Calu3 (cell line): ENCODE results near the gene NCAPG2. TPM values are rescaled to one million over a fixed set of nuclear protein-coding genes. Genes with fewer than 3 reads are reported as not detected.

Source experiments
- BruUV-seq: library from RNA; stranded (reverse); fragments of 400-500 nt; replicated peaks from 2 replicates; lab custom pipeline; 2021; lab: Mats Ljungman, UMichigan
- CTCF ChIA-PET: fragments of 300-600 bp; sonication (Branson Sonifier 250); formaldehyde crosslinking; loops from one replicate; lab custom pipeline; 2022; ENCODE audit warnings: antibody characterized with exemption; lab: Charles Lee
- DNase-seq: peaks from one replicate; pipeline ENCODE4 v3.0.0; 2022
- H3K27ac Mint-ChIP-seq: one replicate; pipeline ENCODE4 v1.8.0; 2022; ENCODE audit warnings: mixed read lengths; ENCODE audit not compliant: unreplicated experiment
- H3K27me3 Mint-ChIP-seq: one replicate; pipeline ENCODE4 v1.8.0; 2022; ENCODE audit warnings: mixed read lengths; ENCODE audit not compliant: unreplicated experiment
- H3K36me3 Mint-ChIP-seq: one replicate; pipeline ENCODE4 v1.8.0; 2022; ENCODE audit warnings: mild to moderate bottlenecking, moderate library complexity, mixed read lengths; ENCODE audit not compliant: insufficient read depth, unreplicated experiment
- H3K4me1 Mint-ChIP-seq: one replicate; pipeline ENCODE4 v1.8.0; 2022; ENCODE audit warnings: mild to moderate bottlenecking, low read depth, mixed read lengths; ENCODE audit not compliant: unreplicated experiment
- H3K4me3 Mint-ChIP-seq: one replicate; pipeline ENCODE4 v1.8.0; 2022; ENCODE audit warnings: mild to moderate bottlenecking, low read depth, moderate library complexity, mixed read lengths; ENCODE audit not compliant: unreplicated experiment
- H3K9me3 Mint-ChIP-seq: one replicate; pipeline ENCODE4 v1.8.0; 2022; ENCODE audit warnings: low read depth, mixed read lengths; ENCODE audit not compliant: unreplicated experiment
- CTCF ChIP-seq: fragments of 200-600 bp; IDR thresholded peaks from one replicate; pipeline ENCODE4 v1.8.0; 2022; ENCODE audit warnings: antibody characterized with exemption; ENCODE audit not compliant: unreplicated experiment
- intact Hi-C: fragments of 100-400 bp; cut with micrococcal nuclease; formaldehyde crosslinking; loops from one replicate; pipeline ENCODE4 v1.10.0; 2022; ENCODE audit not compliant: unreplicated experiment
- total RNA-seq: library from RNA; stranded (reverse); gene quantifications from 2 replicates; pipeline ENCODE4 v1.2.3, GENCODE V29; 2022

The NCAPG2 gene
- total RNA-seq, 1 experiment from 2014 or later: 81.7 TPM

DNA sequence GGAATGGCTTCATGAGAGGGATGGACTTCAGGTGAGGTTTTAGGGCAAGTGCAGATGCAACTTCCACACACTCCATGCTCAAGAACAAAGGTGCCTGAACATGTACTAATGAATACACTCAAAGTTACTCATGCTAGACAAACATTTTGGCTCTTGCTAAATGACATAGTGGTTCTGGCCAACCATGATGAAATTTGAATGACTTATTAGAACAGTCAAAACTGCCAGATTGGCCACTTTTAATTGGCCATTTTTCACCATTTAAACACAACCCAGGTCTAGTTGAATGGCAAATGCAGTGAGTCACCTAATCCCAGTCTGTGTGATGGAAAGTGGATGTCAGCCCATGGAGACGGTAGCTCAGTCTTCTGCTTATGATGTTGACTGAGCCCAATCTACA, 112.1 kb downstream of the NCAPG2 start:
- no peak for TF ChIP-seq CTCF
- Mint-ChIP-seq H3K27ac (no peak overlapping the region), H3K27me3 (peaks cover 28% of the 10 kb centered on the region), H3K4me3 (no peak overlapping the region), H3K9me3 (peaks cover 3% of the 10 kb centered on the region), H3K36me3 (peaks cover 10% of the 10 kb centered on the region), H3K4me1 (no peaks in the 10 kb centered on the region)
- DNase-seq: no peak
- no TSS peak for BruUV-seq
- intact Hi-C loops: no loop called here
- CTCF ChIA-PET: no interaction called here

DNA sequence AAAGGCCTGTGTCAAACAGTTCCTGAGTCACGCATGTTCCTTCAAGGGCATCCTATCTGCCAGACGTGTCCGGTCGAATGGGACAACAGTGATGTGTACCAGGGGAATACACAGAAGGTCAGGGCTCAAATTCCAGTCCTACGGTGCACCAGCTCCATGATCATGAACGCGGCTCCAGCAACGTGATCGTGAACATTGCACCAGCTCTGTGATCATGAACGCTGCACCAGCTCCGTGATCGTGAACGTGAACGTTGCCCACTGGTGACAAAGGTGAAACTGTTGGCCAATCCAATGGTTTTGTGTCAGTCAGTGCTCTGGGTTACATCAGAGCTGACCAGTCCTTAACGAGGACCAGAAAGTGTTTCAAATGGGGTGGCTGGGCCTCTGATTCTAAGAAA, 112.7 kb downstream of the NCAPG2 start:
- TF ChIP-seq CTCF: no peak
- DNase-seq: no peak
- peaks cover 3% of the 10 kb centered on the region for H3K9me3 Mint-ChIP-seq
- H3K36me3 Mint-ChIP-seq: peaks cover 10% of the 10 kb centered on the region
- CTCF ChIA-PET: no interaction called here
- no peak overlapping the region for H3K27ac Mint-ChIP-seq
- intact Hi-C loops: no loop called here
- H3K27me3 Mint-ChIP-seq: peaks cover 28% of the 10 kb centered on the region
- no peak overlapping the region for H3K4me3 Mint-ChIP-seq
- no peaks in the 10 kb centered on the region for H3K4me1 Mint-ChIP-seq
- no TSS peak for BruUV-seq

DNA sequence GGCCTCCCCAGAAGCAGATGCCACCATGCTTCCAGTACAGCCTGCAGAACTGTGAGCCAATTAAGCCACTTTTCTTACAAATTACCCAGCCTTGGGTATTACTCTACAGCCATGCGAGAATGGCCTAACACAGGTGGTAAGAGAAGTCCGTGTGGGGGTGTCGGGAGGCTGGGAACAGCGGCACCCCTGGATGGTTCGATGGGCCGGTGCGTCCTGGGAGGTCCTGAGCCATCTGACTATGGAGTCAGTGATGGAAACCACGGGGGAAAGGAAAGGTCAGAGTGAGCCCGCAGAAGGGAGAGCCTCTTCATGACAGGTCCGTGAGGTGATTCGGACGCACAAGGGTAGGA, 114.4 kb downstream of the NCAPG2 start:
- DNase-seq: no peak
- intact Hi-C loops: no loop called here
- no peak for TF ChIP-seq CTCF
- no TSS peak for BruUV-seq
- CTCF ChIA-PET: no interaction called here
- H3K4me1 Mint-ChIP-seq: no peaks in the 10 kb centered on the region
- H3K9me3 Mint-ChIP-seq: peaks cover 3% of the 10 kb centered on the region
- peaks cover 43% of the 10 kb centered on the region for H3K27me3 Mint-ChIP-seq
- H3K4me3 Mint-ChIP-seq: no peak overlapping the region
- H3K27ac Mint-ChIP-seq: no peak overlapping the region
- H3K36me3 Mint-ChIP-seq: peaks cover 16% of the 10 kb centered on the region

GRCh38 chr7:158589653-158590052, 115.0 kb downstream of the NCAPG2 start:
- Mint-ChIP-seq H3K27me3 (peaks cover 48% of the 10 kb centered on the region), H3K9me3 (peaks cover 3% of the 10 kb centered on the region), H3K4me3 (no peak overlapping the region), H3K36me3 (peaks cover 16% of the 10 kb centered on the region), H3K4me1 (no peaks in the 10 kb centered on the region), H3K27ac (no peak overlapping the region)
- DNase-seq: no peak
- no TSS peak for BruUV-seq
- intact Hi-C loops: loop anchor here (10.0 kb wide), 1 partner anchor 155 kb away; no protein-coding TSS in a partner anchor
- no peak for TF ChIP-seq CTCF
- CTCF ChIA-PET: no interaction called here
